GM21526 (cell line): ENCODE measurements around the gene SPAG5.
"Not testable (repeated sequence)": the region's sequence is repeated elsewhere in the genome, so short reads cannot be mapped to it uniquely, and the experiment has no call there.

Source experiments
- ATAC-seq: cut with Tn5 transposase; IDR thresholded peaks from one replicate; pipeline ENCODE4 v1.9.1; 2021; ENCODE audit warnings: moderate library complexity; ENCODE audit not compliant: unreplicated experiment, low FRiP score

SPAG5 gene

GRCh38 chr17:28612936-28613872, 14.4 kb upstream of the SPAG5 start:
- no peak for ATAC-seq

GRCh38 chr17:28612531-28612930, 13.7 kb upstream of the SPAG5 start:
- ATAC-seq, result no peak

GRCh38 chr17:28610376-28610775, 11.6 kb upstream of the SPAG5 start:
- no peak for ATAC-seq

GRCh38 chr17:28604031-28604430, 5.2 kb upstream of the SPAG5 start:
- ATAC-seq, result not testable (repeated sequence)

GRCh38 chr17:28599311-28600184, 723 bp upstream of the SPAG5 start:
- ATAC-seq, result peak; percentile 35

- ATAC-seq, result no peak
Measured at GRCh38 chr17:28598389-28598788, 436 bp downstream of the SPAG5 start.

- no peak for ATAC-seq
Measured at GRCh38 chr17:28597606-28598383, 1.0 kb downstream of the SPAG5 start.

GRCh38 chr17:28592260-28592659, 6.6 kb downstream of the SPAG5 start:
- ATAC-seq, result no peak

GRCh38 chr17:28585851-28586250, 13.0 kb downstream of the SPAG5 start:
- no peak for ATAC-seq

GRCh38 chr17:28584434-28584833, 14.4 kb downstream of the SPAG5 start:
- ATAC-seq, result no peak

- ATAC-seq, result no peak
Measured at GRCh38 chr17:28582513-28582912, 16.3 kb downstream of the SPAG5 start.

- no peak for ATAC-seq
Measured at GRCh38 chr17:28580959-28581358, 17.9 kb downstream of the SPAG5 start.

GRCh38 chr17:28579526-28579925, 19.3 kb downstream of the SPAG5 start:
- ATAC-seq, result no peak

GRCh38 chr17:28578246-28579195, 20.3 kb downstream of the SPAG5 start:
- ATAC-seq, result no peak

GRCh38 chr17:28577466-28577824, 21.4 kb downstream of the SPAG5 start:
- ATAC-seq, result no peak

- ATAC-seq, result peak; percentile 76
Measured at GRCh38 chr17:28576758-28577465, 21.9 kb downstream of the SPAG5 start, which contains the start of gene ALDOC. ALDOC (minus strand) TSS chr17:28576895; CDS start chr17:28575532, 1,363 bp downstream.

GRCh38 chr17:28576016-28576415, 22.8 kb downstream of the SPAG5 start:
- not testable (repeated sequence) for ATAC-seq

- ATAC-seq, result no peak
Measured at GRCh38 chr17:28575126-28575795, 23.6 kb downstream of the SPAG5 start.
